Stimulated activated CD8-positive, alpha-beta memory T cell treated with anti-CD3 and anti-CD28 coated beads, Interleukin-12 subunit alpha, Interleukin-12 subunit beta, amount 100 ng/mL, for 24 hours (primary cell): ENCODE results near the gene TMEM234.
"Not testable (repeated sequence)": the region's sequence is repeated elsewhere in the genome, so short reads cannot be mapped to it uniquely, and the experiment has no call there.

Source experiments
- DNase-seq: peaks from one replicate; pipeline ENCODE4 v3.0.0-alpha.2; 2020; ENCODE audit errors: extremely low read depth

The TMEM234 gene

DNA sequence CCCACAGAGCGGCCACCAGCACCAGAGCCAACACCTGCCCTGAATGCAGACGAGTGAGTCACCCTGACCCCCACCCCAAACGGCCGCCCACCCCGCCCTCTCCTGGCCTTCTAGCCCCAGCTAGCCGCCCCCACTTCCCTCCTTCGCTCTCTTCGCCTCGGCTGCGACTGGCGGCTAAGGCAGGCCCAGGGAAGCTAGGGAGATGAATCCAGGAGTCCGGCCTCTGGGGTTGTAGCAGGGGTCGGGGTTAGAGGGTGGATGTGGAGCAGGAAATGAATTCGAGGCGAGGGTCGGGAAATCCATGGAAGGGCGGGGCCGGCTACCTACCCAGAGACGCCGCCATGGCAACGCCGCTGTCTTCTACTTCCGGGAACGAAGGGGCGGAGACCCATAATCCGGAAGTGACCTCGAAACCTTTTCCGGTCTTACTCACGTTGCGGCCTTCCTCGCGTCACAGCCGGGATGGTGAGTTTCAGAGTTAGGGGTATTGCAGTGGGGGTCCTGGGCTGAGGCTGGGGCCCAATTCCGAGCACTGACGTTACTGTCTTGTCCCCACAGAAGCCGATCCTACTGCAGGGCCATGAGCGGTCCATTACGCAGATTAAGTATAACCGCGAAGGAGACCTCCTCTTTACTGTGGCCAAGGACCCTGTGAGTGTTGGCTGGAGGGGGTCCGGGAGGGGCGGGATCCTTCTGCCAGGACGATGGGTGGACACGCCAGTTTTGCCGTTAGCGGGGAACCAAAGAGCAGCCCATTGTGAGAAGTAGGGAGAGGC, at the start of gene TMEM234, which contains the start of gene EIF3I:
Gene TMEM234, minus strand, starts transcription at position 374 of the 776 bp plus-strand sequence. Its CDS starts 31 bp downstream, at position 343.
Gene EIF3I, plus strand, starts transcription at position 428 of the 776 bp plus-strand sequence. Its CDS starts 35 bp downstream, at position 463.
- DNase-seq, result peak; percentile 78

GRCh38 chr1:32269744-32270143, 47.6 kb upstream of the TMEM234 start:
- no peak for DNase-seq

DNA sequence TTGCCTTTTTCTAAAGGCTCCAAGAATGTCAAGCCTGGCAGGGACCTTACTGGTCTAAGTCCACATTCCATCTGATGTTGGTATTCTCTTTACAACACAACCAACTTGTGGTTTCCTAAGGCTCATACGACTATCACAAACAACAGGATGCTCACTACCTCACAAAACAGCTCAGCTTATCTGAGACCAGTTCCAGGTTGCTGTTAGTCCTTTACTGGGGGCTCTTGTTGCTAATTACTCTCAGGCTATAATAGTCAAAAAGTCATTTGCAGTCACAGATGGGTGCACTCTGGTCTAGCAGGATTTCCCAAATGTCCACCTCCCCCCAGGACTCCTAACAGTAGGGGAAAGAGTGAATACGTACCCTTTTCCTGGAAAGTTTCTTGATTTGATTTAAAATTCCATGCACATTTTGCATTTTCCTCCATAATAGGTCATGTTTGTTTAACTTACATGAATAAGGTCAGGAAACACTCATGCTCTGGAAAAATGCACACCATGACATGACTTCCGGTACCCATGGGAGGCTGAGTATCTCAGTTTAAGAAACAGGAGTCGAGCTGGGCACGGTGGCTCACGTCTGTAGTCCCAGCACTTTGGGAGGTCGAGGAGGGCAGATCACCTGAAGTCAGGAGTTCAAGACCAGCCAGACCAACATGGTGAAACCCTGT, 44.9 kb upstream of the TMEM234 start:
- DNase-seq, result no peak

GRCh38 chr1:32265846-32266245, 43.7 kb upstream of the TMEM234 start:
- no peak for DNase-seq

DNA sequence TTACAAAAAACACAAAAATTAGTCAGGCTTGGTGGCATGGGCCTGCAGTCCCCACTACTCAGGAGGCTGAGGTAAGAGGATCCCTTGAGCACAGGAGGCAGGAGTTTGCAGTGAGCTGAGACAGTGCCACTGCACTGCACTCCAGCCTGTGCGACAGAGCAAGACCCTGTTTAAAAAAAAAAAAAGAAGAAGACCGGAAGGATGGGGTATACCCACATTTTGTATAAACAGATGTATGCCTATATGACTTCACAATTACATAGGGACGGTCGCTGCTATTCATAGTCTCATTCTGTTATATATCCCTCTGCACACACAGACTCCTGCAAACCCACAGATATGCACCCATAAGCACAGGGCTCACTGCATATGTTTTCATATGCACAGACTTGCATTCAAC, 41.6 kb upstream of the TMEM234 start:
- DNase-seq, result no peak

- not testable (repeated sequence) for DNase-seq
Measured at GRCh38 chr1:32263236-32263593, 41.1 kb upstream of the TMEM234 start.

DNA sequence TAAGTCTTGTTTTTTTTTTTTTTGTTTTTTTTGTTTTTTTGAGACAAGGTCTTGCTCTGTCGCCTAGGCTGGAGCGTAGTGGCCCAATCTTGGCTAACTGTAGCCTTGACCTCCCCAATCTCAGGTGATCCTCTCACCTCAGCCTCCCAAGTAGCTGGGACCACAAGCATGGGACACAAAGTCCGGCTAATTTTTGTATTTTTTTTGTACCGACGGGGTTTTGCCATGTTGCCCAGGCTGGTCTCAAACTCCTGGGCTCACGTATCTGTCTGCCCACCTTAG, 35.0 kb upstream of the TMEM234 start:
- DNase-seq, result no peak

GRCh38 chr1:32256473-32257226, 34.5 kb upstream of the TMEM234 start:
- DNase-seq, result no peak

GRCh38 chr1:32255072-32256071, 33.2 kb upstream of the TMEM234 start:
- DNase-seq, result no peak

GRCh38 chr1:32250893-32251716, 29.0 kb upstream of the TMEM234 start, which contains the start of gene LCK:
Gene LCK (plus strand): TSS chr1:32251265. CDS start chr1:32274330, 23,065 bp downstream.
- DNase-seq, result no peak

DNA sequence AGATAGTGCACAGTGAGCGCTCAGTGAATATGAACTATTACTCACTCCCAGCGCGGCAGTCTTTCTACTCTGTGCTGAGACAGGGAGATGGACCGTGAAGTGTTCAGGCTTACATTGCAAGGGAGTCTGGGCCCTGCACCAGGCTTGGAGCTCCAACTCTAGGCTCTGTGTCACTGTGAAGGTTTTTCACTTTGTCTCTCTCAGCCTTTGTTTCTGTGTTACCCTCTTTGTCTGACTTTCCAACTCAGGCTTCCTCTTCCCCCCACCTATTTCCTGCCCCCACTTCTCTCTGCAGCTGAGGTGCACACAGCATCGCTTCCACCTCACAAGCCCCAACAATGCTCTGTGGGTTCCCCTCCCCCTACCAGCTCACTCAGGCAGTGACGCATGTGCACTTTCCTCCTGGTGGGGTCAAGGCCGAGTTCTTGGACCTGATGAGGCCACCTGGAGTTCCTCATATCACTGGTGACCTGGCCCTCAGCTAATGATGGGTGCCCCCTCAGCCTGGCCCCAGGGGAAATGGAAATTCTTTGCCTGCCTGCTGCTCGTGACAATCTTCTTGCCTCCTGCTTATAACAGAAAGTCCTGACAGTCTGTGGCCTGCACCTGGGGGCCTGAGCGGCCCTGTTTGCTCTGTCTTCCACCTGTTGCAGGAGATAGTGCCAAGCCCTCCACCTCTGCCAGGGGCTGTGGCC, 27.8 kb upstream of the TMEM234 start:
- no peak for DNase-seq

DNA sequence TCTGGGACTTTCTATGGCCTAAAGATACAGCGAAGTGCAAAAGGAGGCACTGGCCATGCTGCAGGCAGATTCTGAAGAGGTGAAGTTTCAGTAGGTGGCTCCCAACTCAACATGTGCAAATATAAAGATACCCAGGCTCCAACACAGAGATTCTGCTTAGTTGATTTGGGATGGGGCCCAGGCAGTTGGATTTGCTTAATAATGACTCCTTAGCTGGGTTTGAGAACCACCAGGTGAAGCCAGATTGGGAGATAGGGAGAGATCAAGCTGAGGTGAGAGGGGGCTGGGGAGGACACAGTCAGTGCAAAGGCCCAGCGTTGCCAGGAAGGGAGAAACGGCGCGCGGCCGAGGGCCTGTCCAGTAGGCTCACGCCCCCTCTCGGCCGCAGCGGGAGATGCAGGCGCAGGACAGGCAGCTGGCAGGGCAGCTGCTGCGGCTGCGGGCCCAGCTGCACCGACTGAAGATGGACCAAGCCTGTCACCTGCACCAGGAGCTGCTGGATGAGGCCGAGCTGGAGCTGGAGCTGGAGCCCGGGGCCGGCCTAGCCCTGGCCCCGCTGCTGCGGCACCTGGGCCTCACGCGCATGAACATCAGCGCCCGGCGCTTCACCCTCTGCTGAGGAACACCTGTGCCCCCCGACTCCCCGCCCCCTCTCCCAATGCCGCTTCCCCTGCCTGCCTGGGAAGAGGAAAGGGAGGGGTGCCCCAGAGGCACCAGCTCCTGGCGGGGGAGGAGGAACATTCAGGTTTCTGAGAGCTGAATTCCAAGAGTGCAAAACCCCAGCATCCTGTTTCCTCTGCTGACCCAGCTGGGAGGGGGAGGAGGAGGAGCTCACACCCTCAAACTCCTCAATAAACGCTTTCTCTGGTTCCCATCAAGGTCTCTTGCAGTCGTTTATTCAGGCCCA, 26.1 kb upstream of the TMEM234 start:
- no peak for DNase-seq

DNA sequence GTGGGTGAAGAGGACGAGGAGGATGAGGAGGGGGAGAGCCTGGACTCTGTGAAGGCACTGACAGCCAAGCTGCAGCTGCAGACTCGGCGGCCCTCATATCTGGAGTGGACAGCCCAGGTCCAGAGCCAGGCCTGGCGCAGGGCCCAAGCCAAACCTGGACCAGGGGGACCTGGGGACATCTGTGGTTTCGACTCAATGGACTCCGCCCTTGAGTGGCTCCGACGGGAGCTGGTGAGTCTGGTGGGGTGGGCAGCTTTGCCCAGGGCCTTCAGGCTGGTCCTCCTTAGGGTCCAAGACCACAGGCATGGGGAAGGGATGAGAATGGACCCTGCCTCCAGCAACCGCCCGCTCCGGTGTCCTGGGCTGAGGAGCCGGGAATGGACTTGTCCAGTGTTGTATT, 25.3 kb upstream of the TMEM234 start:
- DNase-seq, result no peak

DNA sequence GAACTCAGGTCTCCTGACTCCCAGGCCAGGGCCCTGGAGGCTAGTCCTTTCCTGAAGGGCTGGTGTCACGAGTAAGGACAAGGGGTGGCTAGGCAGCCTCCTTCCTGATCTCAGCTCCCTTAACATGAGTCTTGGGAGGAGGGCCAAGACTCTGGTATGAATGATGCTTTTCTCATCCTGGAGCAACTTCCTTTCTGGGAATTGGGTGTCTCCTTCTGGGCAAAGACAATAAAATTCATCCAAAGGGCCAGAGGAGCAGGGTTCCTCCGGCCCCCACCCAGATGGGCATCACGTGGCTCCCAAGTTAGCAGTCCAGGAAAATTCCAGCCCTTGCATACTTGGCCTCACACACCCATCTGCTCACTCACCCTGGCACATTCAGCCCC, 24.7 kb upstream of the TMEM234 start, which contains the start of gene FAM167B:
Gene FAM167B, plus strand, starts transcription at position 335 of the 386 bp plus-strand sequence. CDS start 200 bp downstream, outside the sequence.
- DNase-seq, result no peak

- no peak for DNase-seq
Measured at GRCh38 chr1:32242341-32242851, 20.2 kb upstream of the TMEM234 start.

DNA sequence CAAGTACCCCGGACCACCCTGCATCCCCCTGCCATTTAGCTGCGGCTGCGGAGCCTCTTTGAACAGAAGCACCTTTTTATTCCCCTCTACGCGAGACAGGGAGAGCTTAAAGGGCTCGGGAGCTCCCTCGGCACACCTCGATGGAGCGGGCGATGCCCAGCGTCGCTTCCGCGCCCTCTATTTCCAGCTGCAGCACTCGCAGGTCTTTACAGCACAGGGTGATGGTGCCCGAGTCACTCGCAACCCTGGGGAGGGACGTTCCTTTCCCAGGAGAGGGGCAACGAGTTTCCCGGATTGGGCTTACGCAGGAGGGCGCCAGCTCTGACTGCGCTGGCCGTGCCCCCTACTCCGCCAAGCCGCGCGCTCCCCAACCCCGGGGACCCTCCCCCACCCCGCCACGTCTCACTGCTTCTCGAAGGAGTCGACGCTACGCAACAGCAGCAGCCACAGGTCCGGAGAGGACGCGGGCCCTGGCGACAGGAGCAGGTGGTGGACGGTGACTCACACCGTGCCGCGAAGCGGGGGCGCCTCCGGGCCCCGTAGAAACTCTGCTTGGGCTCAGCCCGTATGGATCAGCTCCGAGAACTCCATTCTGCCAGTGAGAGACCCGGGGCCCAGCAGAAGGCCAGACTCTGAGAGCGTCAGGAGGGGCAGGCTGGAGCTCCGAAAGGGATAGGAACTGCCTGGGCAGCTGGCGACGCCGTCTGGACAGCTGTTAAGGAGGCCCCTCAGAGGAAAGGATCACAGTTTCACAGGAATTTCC, 19.0 kb upstream of the TMEM234 start:
- DNase-seq, result no peak

DNA sequence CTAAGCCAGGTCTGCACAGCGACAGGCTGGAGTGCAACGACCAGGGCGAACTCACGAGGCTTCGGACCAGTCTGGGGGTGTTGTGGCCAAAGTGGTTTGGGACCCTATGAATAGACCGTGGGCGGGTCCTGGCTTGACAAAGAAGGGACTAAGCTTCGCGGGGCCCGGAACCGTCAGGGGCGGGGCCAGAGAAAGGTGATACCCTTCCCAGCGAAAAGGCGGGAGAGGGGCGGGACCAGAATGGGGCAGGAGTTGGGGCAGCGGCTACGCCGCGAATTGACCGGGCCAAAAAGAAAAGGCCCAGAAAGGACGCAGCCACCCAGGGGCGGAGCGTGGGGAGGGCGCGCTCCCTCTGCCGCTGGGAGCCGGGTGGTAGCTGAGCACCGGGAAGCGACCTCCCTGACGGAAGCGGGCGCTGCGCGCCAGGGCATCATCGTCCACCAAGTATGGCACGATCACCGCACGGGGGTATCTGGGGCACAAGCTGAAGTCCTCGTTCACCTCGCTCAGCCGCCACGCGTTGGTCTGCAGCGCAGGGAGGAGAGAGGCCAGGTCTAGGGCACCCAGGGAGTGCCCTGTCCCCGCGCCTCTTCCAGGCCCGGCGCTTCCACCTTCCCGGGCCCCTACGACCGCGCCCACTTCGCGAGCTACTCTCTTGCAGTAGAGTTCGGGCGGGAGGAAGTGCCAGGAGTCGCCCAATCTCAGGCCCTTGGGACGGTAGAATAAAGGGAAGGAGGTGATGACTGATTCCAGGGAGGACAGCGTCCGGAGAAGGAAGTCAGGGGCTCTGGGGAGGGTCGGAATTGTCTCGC, 18.2 kb upstream of the TMEM234 start:
- DNase-seq, result no peak
